C4-2B (cell line): ENCODE data around the gene HTR6.
A peak's percentile ranks its signal among the peaks of the same experiment; 100 is the strongest.

Source experiments
- CTCF ChIP-seq: fragments of 450-650 bp; conservative IDR thresholded peaks from 2 replicates; pipeline ENCODE4 v1.5.1; 2017; ENCODE audit warnings: mild to moderate bottlenecking
- ZFX ChIP-seq: fragments of 450-650 bp; IDR thresholded peaks from 2 replicates; pipeline ENCODE4 v1.6.1; 2017

GRCh38 chr1:19648689-19649088 lies 16.0 kb upstream of the HTR6 start:
- TF ChIP-seq CTCF (peak; percentile 27), ZFX (no peak)
